HG03575 (cell line): ENCODE results near the gene HIVEP1.

Experiments used
- ATAC-seq: cut with Tn5 transposase; IDR thresholded peaks from one replicate; pipeline ENCODE4 v1.9.1; 2021; ENCODE audit not compliant: unreplicated experiment, insufficient number of reproducible peaks, low FRiP score; ENCODE audit errors: extremely low read depth

Gene HIVEP1

DNA sequence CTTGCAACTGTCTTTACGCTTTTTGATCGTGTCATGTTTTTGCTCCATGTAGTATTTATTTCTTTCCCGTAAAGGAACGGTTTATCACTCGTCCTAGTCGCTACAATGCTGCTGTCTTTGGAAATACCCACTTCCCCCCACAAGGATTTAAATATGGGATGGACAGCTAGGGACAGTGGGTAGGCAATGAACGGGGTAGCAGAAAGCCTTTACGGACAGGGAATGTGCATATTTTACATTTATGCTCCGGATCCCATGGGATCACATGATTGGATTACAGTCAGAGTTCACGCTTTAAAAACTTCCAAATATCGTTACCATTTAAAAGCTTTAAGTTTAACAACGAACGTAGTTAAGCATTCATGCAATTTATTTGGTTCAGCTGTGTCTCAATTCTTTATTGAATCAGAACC lies 1.2 kb downstream of the HIVEP1 start:
- no peak for ATAC-seq

DNA sequence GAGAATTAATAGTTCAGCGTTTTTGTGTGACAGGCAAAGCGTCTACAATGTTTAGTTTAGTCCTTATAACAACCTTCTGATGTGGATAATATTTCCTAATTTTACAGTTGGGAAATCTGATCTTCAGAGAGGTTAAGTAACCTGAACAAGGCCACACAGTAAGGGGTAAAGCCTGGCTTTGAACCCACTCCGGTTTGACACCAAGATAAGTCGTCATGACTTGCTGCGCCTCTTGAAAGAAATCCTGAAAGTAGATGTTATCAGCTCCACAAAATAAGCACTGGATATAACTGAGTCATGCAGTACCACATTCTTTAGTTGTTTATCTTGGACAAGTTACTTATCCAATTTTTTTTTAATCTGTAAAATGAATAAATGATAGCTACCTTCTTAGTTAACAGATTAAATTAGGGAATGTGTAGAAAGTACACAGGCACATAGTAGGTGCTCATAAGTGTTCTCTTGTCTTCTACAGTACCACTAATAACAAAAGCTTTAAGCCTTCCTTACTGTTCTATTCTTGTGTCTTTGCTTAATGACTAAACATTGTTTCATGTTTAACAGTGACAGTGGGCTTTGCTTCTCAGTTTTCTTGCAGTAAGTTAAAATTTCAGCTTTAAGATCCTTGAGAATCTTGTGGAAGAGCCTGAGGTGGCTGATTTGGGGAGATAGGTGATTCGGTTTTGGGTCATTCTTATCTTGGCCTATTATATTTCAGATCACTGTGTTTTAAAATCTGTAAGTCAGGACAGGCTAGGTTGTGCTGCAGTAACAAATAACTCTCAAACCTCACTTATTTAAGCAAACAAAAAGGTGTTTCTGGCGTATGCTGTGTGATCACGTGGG lies 2.1 kb downstream of the HIVEP1 start:
- no peak for ATAC-seq

DNA sequence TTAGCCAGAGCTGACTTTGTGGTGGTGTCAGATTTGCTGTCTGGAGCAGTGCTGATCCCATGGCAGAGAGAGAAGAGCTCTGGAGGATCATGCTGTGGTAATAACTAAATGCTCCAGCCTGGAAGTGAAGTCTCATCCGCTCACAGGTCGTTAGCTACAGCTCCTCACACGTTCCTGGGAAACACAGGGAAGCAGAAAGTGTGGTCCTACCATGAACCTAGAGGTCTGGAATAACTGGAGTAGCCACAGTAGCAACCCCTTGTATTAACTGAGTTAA lies 2.7 kb downstream of the HIVEP1 start:
- no peak for ATAC-seq

DNA sequence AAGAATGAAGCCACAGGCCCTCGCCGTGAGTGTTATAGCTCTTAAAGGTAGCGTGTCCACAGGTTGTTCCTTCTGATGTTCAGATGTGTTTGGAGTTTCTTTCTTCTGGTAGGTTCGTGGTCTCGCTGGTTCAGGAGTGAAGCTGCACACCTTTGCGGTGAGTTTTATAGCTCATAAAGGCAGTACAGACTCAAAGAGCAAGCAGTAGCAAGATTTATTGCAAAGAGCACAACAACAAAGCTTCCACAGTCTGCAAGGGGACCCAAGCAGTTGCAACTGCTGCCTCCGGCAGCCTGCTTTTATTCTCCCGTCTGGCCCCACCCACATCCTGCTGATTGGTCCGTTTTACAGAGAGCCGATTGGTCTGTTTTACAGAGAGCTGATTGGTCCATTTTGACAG lies 5.2 kb downstream of the HIVEP1 start:
- ATAC-seq: no peak

DNA sequence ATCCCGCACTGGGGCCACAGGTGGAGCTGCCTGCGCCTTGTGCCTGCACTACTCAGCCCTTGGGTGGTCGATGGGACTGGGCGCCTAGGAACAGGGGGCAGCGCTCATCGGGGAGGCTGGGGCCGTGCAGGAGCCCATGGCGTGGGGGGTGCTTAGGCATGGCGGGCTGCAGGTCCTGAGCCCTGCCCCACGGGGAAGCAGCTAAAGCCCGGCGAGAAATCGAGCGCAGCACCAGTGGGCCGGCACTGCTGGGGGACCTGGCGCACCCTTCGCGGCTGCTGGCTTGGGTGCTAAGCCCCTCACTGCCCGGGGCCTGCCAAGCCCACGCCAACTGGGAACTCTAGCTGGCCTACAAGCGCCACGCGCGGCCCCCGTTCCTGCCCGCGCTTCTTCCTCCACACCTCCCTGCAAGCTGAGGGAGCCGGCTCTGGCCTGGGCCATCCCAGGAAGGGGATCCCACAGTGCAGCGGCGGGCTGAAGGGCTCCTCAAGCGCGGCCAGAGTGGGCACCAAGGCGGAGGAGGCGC lies 5.8 kb downstream of the HIVEP1 start:
- no peak for ATAC-seq

DNA sequence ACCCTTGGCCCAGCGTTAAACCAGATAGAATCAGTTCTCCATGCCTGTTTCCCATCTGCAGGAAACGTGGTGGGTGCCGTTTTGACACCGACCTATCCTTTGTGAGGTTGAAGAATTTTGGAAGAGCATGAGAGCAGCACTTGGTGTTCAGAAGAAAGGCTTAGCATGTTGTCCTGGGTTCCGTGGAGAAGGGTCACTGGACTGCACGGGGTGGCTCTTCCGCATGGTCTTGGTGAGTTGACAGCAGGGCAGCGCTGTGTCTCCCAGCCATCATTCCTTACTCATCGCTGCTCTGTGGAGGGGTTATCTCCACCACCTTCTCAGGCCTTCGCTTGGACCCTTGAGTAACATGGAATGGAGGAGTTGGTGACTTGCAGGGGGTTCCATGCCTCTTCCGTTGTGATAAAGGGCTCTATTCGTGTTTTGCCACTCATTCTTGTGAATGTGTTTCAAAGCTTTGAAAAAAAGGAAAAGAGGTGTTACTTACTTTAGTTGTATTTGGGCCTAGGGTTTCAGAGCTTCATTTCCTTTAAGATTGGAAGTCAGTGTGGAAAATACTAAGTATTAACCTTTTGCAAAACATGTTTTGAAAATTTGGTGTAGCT lies 8.2 kb downstream of the HIVEP1 start:
- no peak for ATAC-seq

DNA sequence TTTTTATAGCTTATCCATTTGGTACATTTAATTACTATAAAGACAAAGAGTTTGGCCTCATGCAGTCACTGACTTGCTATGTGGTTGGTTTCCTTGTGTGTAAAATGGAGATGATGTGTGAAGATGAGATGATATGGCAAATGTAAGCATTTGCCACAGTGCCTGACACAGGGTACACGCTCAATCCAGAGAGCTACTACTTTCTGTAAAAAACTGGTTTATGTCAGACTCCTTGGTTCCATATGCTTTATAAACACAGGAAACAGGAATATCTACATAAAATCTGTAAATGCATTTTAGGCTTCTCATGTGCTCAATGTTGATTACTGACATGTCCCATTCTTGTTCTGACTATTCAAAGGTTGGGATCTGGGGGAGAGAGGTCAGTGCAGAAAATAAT lies 10.4 kb downstream of the HIVEP1 start:
- no peak for ATAC-seq

DNA sequence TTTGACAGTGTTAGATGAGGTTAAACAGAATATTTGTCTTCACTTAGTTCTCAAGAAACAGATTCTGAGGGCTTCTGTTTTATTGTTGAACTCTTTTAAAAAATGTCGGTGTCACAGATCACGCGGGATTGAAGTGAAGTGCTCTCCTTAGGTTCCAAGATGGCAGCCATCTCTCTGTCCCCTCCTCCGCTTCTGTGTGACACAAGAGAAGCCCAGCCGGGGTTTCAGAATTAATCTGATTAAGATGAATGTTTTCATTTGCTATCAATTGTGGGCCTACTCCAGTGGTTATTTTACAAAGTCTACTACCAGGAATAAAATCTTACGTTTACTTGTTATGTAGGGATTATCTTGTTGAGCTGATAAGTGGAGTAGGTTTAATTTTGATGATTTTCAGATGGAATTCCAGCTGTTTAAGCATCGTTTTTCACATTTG lies 10.9 kb downstream of the HIVEP1 start:
- no peak for ATAC-seq

DNA sequence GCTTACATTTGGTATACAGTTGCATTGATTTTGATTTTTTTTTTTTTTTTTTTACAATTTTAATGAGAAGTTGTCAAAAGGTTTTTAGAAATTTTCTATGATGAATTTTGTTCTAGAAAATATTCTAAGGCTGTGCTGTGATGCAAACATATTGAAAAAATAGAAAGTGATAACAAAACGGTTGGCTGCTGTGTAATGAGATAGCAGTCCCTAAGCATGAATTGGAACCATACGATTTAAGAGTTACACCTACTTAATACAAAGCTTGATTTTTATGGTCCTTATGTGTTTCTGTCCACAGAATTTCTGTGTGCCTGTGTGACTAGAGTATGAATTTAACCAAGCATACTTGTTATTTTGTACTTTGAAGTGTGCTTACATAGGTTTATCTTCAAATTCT lies 12.1 kb downstream of the HIVEP1 start:
- no peak for ATAC-seq

DNA sequence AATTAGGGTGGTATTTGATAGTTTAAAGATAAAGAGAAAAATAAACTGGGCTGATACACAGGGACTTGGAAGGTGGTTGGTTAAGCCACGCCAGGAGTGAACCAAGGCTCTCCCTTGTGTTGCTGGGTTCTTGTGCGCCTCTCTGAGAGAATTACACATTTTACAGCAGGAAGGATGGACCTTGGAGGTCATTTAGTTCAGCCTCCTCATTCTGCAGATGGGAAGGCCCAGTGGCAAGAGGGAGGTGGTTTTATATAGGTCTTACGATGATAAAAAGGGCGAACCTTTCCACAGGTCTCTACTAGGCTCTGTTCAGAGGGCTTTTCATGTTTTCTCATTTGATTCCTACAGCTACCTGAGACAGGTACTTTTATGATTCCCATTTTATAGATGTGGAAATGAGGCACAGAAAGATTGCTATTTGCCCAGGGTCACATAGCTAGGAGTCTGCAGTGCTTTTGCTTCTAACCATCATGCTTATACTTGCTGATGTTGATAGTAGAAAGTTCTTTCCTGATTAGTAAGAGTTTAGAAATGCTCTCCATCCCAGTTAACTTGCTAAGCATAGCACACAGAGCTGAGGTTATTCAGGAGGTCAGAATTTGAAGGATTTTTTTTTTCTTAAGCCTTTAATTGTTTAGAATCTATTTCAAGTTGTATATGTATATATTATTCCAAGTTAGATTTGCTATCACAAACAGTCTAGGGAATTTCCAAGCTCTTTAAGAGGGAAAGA lies 12.8 kb downstream of the HIVEP1 start:
- ATAC-seq: no peak

DNA sequence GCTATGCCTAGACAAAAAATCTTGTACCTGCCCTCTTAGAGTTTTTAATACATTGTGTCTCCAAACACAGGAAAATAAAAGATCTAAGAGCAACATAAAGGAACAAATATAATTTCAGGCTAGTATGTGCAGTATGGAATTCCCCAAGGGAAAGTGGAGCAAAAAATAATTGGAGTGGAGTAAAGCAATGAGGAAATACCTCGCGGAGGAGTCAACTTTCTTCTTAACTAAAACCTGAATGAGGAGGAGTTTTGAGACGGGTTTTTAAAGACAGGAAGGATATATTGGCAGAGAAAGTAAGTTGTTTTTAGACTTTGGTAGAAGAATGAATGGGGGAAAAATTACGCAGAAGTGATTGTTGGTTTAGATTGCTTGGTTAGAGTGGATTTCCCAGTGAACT lies 14.0 kb downstream of the HIVEP1 start:
- no peak for ATAC-seq

DNA sequence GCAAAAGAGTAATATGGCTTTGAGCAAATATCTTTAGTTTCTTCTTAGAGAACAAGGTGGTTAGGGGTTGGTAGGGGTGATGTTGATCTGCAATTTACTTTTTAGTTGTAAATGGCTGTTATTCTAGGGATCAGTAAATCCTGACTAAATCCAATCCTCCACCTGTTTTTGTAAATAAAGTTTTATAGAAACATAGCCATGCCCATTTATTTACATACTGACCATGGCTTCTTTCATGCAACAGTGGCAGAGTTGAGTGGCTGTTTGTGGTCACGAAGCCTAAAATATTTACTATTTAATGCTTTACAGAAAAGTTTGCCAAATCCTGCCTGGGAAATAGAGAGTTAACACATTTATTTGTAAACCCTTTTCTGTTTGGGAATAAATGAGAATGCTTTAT lies 14.7 kb downstream of the HIVEP1 start:
- ATAC-seq: no peak

DNA sequence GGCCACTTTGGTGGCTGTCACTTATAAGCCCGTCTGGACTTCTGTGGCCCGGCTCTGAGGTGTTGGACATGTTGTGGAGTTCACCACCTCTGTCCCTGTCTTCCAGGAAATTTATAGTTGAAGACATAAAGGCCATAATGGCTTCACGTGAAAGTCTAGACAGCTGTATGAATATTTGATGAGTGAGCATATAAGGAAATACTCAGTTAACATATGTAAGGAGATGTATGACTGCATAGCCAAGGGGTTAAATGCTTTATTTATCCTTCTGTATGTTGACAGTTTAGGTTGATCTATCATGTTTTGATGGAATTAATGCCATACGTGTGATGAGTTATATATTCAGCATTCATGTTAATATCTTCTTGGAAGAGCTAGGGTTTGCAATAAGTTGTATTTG lies 16.1 kb downstream of the HIVEP1 start:
- no peak for ATAC-seq

DNA sequence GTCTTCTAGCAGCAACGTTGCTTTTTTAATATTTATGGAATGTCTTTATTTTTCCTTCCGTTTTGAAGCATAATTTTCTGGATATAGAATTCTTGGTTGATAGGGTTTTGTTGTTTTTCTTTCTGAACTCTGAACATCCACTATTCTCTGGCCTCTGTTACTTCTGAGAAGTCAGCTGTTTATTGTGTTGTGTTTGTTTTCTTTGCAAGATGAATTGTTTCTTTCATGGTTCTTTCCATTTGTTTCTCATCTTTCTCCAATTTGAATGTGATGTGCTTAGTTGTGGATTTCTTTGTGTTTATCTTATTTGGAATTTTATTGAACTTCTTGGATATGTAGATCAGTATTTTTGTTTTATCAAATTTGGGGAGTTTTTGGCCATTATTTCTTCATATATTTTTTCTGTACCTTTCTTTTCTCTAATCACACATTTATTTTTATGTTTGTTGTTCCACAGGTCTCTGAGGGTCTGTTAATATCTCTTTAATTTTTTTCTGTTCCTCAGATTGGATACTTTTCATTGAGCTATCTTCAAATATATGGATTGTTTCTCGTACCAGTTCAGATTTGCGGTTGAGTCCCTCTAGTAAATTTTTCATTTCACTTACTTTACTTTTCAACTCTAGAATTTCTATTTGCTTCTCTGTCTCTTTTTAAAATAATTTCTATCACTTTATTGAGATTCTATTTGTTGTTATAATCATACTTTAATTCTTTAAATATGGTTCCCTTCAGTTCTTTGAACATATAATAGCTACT lies 18.0 kb downstream of the HIVEP1 start:
- no peak for ATAC-seq

DNA sequence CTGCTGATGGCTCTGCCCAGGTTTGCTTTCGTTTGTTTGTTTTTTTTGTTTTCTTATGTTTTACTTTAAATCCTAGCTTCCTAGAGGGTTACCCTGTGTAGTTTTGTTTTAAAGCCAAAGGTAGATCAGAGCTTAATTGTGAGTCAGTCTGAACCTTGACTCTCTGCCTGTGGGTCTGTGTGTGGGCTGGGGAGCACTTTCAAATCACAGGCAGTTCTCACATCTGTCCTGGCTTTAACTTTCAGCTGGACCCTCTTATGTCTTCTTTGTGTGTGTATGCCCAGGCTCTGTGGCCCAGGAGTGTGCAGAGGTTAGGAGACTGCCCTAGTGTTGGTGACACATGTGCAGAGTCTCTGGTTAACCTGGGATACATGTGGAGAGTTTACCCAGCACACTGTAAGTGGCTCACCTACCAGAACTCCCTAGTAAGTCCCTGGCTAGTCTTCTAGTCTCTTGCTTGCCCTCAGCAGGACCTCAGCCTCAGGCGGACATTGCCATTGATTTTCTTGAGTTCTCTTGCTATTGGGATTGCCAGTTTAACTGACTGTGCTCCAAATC lies 19.0 kb downstream of the HIVEP1 start:
- no peak for ATAC-seq

DNA sequence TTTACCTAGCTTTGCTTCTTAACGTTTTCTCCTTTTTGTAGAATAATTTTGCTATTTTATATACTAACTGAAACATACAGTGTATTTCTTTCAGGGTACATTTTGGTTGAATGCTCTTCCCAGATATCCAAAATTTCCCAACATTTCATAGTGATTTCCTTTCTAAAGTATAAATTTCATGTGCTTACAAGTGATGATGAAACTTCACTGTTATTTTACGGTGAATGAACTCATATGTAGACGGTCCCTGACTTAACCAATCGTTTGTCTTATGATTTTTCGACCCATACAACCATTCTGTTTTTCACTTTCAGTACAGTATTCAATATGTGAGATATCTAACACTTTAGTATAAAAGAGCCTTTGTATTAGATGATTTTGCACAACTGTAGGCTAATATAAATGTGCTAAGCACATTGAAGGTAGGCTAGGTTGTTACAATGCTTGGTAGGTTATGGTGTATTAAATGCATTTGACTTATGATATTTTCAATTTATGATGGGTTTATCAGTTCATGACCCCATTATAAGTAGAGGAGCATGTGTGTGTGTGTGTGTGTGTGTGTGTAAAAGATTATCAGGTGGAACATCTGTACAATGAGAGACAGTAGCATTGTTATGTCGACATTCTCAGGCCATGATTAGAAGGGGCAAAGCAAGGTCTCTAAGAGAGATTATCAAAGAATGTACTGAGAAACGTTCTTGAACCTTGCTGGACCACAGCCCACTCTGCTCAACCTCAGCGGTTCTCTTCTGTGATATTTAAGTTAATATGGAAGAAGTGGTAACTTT lies 20.9 kb downstream of the HIVEP1 start:
- no peak for ATAC-seq

DNA sequence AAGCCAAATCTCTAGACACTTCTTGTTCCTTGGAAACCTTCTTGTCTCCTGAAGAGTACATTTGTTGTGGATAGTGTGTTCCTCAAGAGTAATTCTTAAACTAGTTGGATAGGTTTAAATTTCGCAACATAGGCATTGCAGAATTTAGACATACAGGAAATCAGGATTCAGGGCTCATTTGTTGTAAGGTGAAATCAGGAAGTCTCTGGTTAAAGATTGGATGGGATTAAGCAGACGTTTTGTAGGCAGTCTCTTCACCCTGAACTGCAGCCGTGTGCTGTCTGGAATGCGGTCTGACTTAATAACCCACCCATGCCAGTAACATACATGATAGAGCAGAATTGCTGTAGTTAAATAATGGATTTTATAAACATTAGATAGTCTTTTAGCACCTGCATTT lies 21.7 kb downstream of the HIVEP1 start:
- ATAC-seq: no peak

DNA sequence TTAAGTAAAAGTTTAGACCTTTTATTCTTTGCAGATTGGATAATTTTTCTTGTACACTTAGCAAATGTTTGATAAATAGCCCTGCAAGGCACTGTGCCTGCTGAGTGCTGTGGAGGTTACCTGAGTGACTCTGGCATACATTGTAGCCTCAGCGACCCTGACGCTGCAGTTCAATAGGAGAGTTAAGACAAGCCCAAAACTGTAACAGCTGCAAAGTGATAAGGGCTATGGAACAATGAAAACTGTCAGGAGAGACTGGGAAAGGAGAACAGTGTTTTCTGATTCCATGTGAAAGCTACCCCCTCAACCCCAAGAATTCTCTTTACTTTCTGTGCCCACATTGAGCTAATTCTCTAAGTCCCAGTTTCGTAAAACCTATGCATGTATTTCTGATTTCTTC lies 22.2 kb downstream of the HIVEP1 start:
- no peak for ATAC-seq
